Tibial nerve (tissue), 4 donors: Measurements from ENCODE around the gene TRAPPC6A. TPM values are rescaled to one million over a fixed set of nuclear protein-coding genes. Genes with fewer than 3 reads are reported as not detected.

ENCODE experiments used
- DNase-seq, 2 donors: peaks; one replicate each; pipeline ENCODE4 v3.0.0-alpha.2; 2019; ENCODE audit warnings: low spot score in 2 of 2
- H3K27ac ChIP-seq, 4 donors: fragments of 200-600 bp; sonication (generic) in 3 of 4; one replicate each; pipeline ENCODE4 v1.5.1; 2017 to 2019; ENCODE audit warnings: mild to moderate bottlenecking in 1 of 4
- H3K27me3 ChIP-seq, 2 donors: fragments of 200-600 bp; sonication (generic) in 1 of 2; one replicate each; pipeline versions ENCODE4 v1.5.1 to v1.6.0; 2017 to 2019
- H3K36me3 ChIP-seq, 3 donors: fragments of 200-600 bp; sonication (generic); one replicate each; pipeline ENCODE4 v1.5.1; 2018 to 2019
- H3K4me1 ChIP-seq, 4 donors: fragments of 200-600 bp; sonication (generic) in 3 of 4; one replicate each; pipeline ENCODE4 v1.5.1; 2017 to 2019
- H3K4me3 ChIP-seq, 4 donors: fragments of 200-600 bp; sonication (generic) in 3 of 4; one replicate each; pipeline ENCODE4 v1.5.1; 2017 to 2019; ENCODE audit warnings: mild to moderate bottlenecking in 1 of 4, moderate library complexity in 1 of 4
- H3K9me3 ChIP-seq, 4 donors: fragments of 200-600 bp; sonication (generic) in 3 of 4; one replicate each; pipeline ENCODE4 v1.5.1; 2017 to 2019
- EP300 ChIP-seq, 2 donors: sonication (generic); formaldehyde crosslinking; IDR thresholded peaks; one replicate each; pipeline ENCODE4 v1.6.1; 2017; ENCODE audit warnings: antibody characterized with exemption in 2 of 2, mild to moderate bottlenecking in 1 of 2
- POLR2A ChIP-seq, 2 donors: fragments of 450-650 bp; IDR thresholded peaks; one replicate each; pipeline ENCODE4 v1.6.1; 2017; ENCODE audit warnings: antibody characterized with exemption in 2 of 2, mild to moderate bottlenecking in 2 of 2, moderate library complexity in 2 of 2
- WGBS, 2 donors: methylation state at CpG; one replicate each; pipeline ENCODE4 v1.1.5; 2018; 5-methylcytosine and 5-hydroxymethylcytosine counted together
- total RNA-seq, 4 donors: library from RNA; depleted of rRNA; stranded (reverse); fragments of >200 nt; gene quantifications; one replicate each; pipeline ENCODE4 v1.1.0, GENCODE V29; 2016
- TF ChIP-seq, protein P1 (sequence below), 5 experiments: fragments of 200-600 bp in 3 of 5; fragments of 450-650 bp in 2 of 5; sonication (generic) in 3 of 5; IDR thresholded peaks; one replicate each; pipeline ENCODE4 v1.5.1; 2016 to 2019; ENCODE audit warnings: antibody characterized with exemption in 5 of 5, mild to moderate bottlenecking in 3 of 5, moderate library complexity in 2 of 5

Gene TRAPPC6A
- total RNA-seq, 4 donors from 2014 or later = 13.5 to 52.9 (median 29.1) TPM

DNA sequence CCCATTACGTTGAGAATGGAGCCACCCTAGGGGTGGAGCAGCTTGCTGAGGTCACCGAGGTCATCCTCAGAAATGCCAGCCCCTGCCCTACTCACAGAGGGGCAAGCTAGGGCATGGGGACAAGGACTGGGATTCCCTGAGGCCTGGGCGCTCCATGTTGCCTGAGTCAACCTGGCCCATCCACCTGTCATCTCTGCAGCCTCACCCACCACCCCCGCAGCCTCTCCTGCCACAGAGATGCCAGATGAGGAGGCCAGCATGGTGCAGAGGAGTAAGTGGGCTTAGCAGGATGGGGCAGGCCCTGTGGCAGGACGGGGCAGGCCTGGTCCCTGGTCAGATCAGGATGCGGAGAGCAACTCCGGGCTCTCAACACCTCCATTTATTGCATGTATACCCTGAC is 26.7 kb downstream of the TRAPPC6A start:
- H3K27me3 ChIP-seq = peaks cover 0 to 57% of the 10 kb centered on the region in 2 donors
- TF ChIP-seq POLR2A (IDR thresholded peaks at IDR 0.05) (no peak), EP300 (IDR thresholded peaks at IDR 0.05) (no peak)
- TF ChIP-seq, protein P1, sequence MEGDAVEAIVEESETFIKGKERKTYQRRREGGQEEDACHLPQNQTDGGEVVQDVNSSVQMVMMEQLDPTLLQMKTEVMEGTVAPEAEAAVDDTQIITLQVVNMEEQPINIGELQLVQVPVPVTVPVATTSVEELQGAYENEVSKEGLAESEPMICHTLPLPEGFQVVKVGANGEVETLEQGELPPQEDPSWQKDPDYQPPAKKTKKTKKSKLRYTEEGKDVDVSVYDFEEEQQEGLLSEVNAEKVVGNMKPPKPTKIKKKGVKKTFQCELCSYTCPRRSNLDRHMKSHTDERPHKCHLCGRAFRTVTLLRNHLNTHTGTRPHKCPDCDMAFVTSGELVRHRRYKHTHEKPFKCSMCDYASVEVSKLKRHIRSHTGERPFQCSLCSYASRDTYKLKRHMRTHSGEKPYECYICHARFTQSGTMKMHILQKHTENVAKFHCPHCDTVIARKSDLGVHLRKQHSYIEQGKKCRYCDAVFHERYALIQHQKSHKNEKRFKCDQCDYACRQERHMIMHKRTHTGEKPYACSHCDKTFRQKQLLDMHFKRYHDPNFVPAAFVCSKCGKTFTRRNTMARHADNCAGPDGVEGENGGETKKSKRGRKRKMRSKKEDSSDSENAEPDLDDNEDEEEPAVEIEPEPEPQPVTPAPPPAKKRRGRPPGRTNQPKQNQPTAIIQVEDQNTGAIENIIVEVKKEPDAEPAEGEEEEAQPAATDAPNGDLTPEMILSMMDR (IDR thresholded peaks at IDR 0.05) = no peak
- H3K27ac ChIP-seq = no peak overlapping the region
- peaks cover 0 to 30% (median 22%) of the 10 kb centered on the region in 4 donors for H3K4me1 ChIP-seq
- peaks cover 0 to 28% (median 0%) of the 10 kb centered on the region in 3 donors for H3K36me3 ChIP-seq
- no peak overlapping the region for H3K4me3 ChIP-seq
- 79 to 86% methylated on average over 5 to 7 of the region's 7 CpGs for WGBS, 2 donors
- no peaks in the 10 kb centered on the region for H3K9me3 ChIP-seq
- DNase-seq = no peak

DNA sequence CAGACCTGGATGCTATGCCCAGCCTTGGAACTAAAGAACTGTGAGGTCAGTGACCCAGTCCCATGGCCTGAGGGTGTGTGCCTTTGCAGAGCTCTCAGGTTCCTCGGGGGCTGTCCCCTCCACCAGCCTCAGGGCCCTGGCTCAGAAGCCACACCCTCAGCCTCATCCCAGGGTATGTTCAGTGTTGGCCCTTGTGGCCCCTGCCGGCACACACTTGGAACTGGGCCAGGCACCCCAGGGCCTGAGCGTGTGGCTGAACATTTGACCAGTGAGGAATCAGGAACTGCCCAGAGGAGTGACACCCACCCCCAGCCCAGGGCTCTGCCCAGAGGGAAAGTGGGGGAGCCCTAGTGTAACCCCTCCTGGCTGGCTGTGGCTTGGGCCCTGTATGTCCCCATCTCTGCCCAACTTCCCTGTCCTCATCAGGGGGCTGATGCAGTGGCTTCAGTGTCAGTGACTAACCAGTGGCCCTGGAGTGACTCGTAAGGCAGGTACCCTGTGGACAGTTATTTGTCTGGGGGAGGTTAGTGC is 27.2 kb downstream of the TRAPPC6A start:
- peaks cover 0 to 30% (median 22%) of the 10 kb centered on the region in 4 donors for H3K4me1 ChIP-seq

DNA sequence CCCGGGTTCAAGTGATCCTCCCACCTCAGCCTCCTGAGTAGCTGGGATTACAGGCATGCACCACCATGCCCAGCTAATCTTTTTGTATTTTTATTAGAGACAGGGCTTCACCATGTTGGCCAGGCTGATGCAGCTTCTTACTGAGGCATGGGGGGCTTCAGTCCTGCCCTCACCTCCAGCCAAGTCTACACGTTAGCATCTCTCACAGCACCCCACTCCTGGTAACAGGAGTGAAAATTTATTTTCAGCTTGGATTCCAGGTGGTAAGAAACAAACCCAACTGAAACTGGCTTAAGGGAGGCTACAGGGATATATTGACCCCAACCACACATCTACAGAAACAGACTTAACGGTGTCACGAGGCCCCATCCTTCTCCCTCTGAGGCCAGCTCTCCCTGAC is 27.9 kb downstream of the TRAPPC6A start:
- TF ChIP-seq EP300 (IDR thresholded peaks at IDR 0.05) (no peak), POLR2A (IDR thresholded peaks at IDR 0.05) (no peak)
- TF ChIP-seq, protein P1 (IDR thresholded peaks at IDR 0.05) = no peak
- Histone ChIP-seq H3K9me3 (no peaks in the 10 kb centered on the region), H3K27me3 (peaks cover 0 to 46% of the 10 kb centered on the region in 2 donors), H3K36me3 (peaks cover 0 to 39% (median 2%) of the 10 kb centered on the region in 3 donors), H3K4me3 (no peak overlapping the region), H3K27ac (no peak overlapping the region), H3K4me1 (peaks cover 0 to 30% (median 22%) of the 10 kb centered on the region in 4 donors)
- DNase-seq = no peak
- 88 to 92% methylated on average over 4 of the region's 4 CpGs for WGBS, 2 donors

More for the DNA sequence above, 27.2 kb downstream of the TRAPPC6A start:
- Histone ChIP-seq H3K9me3 (no peaks in the 10 kb centered on the region), H3K27ac (no peak overlapping the region), H3K4me3 (no peak overlapping the region), H3K27me3 (peaks cover 0 to 52% of the 10 kb centered on the region in 2 donors), H3K36me3 (peaks cover 0 to 33% (median 0%) of the 10 kb centered on the region in 3 donors)
- 44 to 50% methylated on average over 4 of the region's 4 CpGs for WGBS, 2 donors
- no peak for DNase-seq
- TF ChIP-seq, protein P1 (IDR thresholded peaks at IDR 0.05) = no peak

DNA sequence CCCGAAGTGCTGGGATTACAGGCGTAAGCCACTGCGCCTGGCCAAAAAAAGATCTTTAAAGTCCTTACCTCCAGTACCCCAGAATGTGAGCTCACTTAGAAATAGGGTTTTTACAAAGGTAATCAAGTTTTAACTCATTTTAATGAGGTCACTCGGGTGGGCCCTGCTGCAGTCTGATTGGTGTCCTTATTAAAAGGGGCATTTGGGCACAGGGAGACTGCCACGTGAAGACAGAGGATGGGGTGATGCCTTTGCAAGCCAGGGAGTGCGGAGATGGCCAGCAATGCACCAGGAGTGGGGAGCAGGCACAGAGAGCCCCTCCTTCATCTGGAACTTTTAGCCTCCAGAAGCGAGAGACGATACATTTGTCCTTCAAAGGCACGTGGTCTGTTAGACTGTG is 28.9 kb downstream of the TRAPPC6A start:
- H3K4me1 ChIP-seq = peaks cover 0 to 28% (median 22%) of the 10 kb centered on the region in 4 donors
- no peak overlapping the region for H3K4me3 ChIP-seq
- H3K9me3 ChIP-seq = no peaks in the 10 kb centered on the region
- peaks cover 2 to 50% (median 7%) of the 10 kb centered on the region in 3 donors for H3K36me3 ChIP-seq
- no peak for DNase-seq
- peaks cover 0 to 37% of the 10 kb centered on the region in 2 donors for H3K27me3 ChIP-seq
- TF ChIP-seq, protein P1 (IDR thresholded peaks at IDR 0.05) = no peak
- TF ChIP-seq POLR2A (IDR thresholded peaks at IDR 0.05) (no peak), EP300 (IDR thresholded peaks at IDR 0.05) (no peak)
- 85 to 89% methylated on average over 9 of the region's 9 CpGs for WGBS, 2 donors
- H3K27ac ChIP-seq = no peak overlapping the region

DNA sequence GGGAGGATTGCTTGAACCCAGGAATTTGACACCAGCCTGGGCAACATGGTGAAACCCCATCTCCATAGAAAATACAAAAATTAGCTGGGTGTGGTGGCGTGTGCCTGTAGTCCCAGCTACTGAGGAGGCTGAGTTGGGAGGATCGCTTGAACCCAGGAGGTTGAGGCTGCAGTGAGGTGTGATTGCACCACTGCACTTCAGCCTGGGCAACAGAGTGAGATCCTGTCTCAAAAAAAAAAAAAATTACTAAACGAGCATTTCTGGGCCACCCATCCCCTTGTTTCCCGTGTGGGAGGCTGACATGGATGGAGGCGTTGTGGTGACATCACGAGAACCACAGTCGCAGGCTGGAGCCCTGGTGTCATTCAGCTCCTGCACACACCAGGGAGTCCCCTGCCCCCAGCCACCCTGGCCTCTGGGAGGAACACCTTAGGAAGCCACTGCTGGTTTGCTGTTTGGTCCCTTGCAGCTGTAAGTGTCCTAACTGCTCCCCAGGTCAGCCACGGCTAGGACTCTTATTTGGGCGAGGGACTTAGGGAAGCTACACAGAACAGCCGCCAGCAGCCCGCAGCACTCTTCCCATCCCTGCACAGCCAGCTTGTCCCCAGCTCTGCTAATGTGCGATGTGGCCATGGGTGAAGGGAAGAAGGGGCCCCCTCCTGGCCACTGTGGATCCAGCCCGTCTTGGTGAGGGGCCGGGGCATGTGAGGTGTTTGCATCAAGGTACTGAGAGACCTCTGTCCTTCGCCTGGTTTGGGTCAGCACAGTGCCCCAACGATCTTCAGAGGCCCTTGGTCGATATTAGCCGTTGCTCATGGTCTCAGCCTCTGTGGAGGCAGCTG is 30.0 kb downstream of the TRAPPC6A start:
- 83 to 87% methylated on average over 7 to 18 of the region's 18 CpGs for WGBS, 2 donors

More for the DNA sequence above, 30.0 kb downstream of the TRAPPC6A start:
- H3K36me3 ChIP-seq = peaks cover 2 to 60% (median 7%) of the 10 kb centered on the region in 3 donors
- H3K27me3 ChIP-seq = peaks cover 0 to 26% of the 10 kb centered on the region in 2 donors
- no peak for DNase-seq
- no peaks in the 10 kb centered on the region for H3K9me3 ChIP-seq
- H3K4me3 ChIP-seq = no peak overlapping the region
- H3K27ac ChIP-seq = no peak overlapping the region
- no peak for TF ChIP-seq POLR2A (IDR thresholded peaks at IDR 0.05)
- no peak for TF ChIP-seq EP300 (IDR thresholded peaks at IDR 0.05)
- TF ChIP-seq, protein P1 (IDR thresholded peaks at IDR 0.05) = no peak
- peaks cover 0 to 17% (median 13%) of the 10 kb centered on the region in 4 donors for H3K4me1 ChIP-seq
